CMK (cell line): ENCODE results near the gene PHYHIPL.
"Not testable (repeated sequence)": the region's sequence is repeated elsewhere in the genome, so short reads cannot be mapped to it uniquely, and the experiment has no call there.

ENCODE experiments used
- DNase-seq: peaks from one replicate; pipeline ENCODE4 v3.0.0-alpha.2; 2010; ENCODE audit warnings: low read depth

PHYHIPL gene

GRCh38 chr10:59206204-59206720 is 29.8 kb downstream of the PHYHIPL start:
- no peak for DNase-seq

- no peak for DNase-seq
These were observed 35.9 kb downstream of the PHYHIPL start for GRCh38 chr10:59212301-59212798.

GRCh38 chr10:59214160-59214559 is 37.7 kb downstream of the PHYHIPL start:
- DNase-seq: no peak

- no peak for DNase-seq
These were observed 39.9 kb downstream of the PHYHIPL start for GRCh38 chr10:59216178-59216869.

- no peak for DNase-seq
These were observed 46.3 kb downstream of the PHYHIPL start for GRCh38 chr10:59222788-59223187.

GRCh38 chr10:59223597-59223996 is 47.2 kb downstream of the PHYHIPL start:
- not testable (repeated sequence) for DNase-seq

- no peak for DNase-seq
These were observed 48.8 kb downstream of the PHYHIPL start for GRCh38 chr10:59225211-59225610.

GRCh38 chr10:59227136-59227673 is 50.8 kb downstream of the PHYHIPL start:
- DNase-seq: no peak

- DNase-seq: no peak
These were observed 53.0 kb downstream of the PHYHIPL start for GRCh38 chr10:59229441-59229840.

GRCh38 chr10:59234194-59234593 is 57.8 kb downstream of the PHYHIPL start:
- no peak for DNase-seq

GRCh38 chr10:59234816-59235429 is 58.5 kb downstream of the PHYHIPL start:
- DNase-seq: no peak

GRCh38 chr10:59236064-59236697 is 59.7 kb downstream of the PHYHIPL start:
- no peak for DNase-seq

GRCh38 chr10:59237775-59238174 is 61.3 kb downstream of the PHYHIPL start:
- no peak for DNase-seq

- not testable (repeated sequence) for DNase-seq
These were observed 62.7 kb downstream of the PHYHIPL start for GRCh38 chr10:59239108-59239507.

GRCh38 chr10:59240582-59241183 is 64.2 kb downstream of the PHYHIPL start:
- peak; percentile 2 for DNase-seq

GRCh38 chr10:59242057-59242456 is 65.6 kb downstream of the PHYHIPL start:
- no peak for DNase-seq

- DNase-seq: no peak
These were observed 66.5 kb downstream of the PHYHIPL start for GRCh38 chr10:59242991-59243390.

GRCh38 chr10:59243611-59244195 is 67.3 kb downstream of the PHYHIPL start:
- DNase-seq: no peak

GRCh38 chr10:59244871-59245270 is 68.4 kb downstream of the PHYHIPL start:
- no peak for DNase-seq

- no peak for DNase-seq
These were observed 69.2 kb downstream of the PHYHIPL start for GRCh38 chr10:59245686-59246085.

- DNase-seq: no peak
These were observed 76.0 kb downstream of the PHYHIPL start for GRCh38 chr10:59252491-59252890.

GRCh38 chr10:59255463-59255862 is 79.0 kb downstream of the PHYHIPL start:
- no peak for DNase-seq
